ENCODE data around the gene INSIG1.

Gene INSIG1

GRCh38 chr7:155286686-155287085 lies 11.0 kb upstream of the INSIG1 start:
- DNase-seq, result no peak

GRCh38 chr7:155287284-155287935 lies 10.3 kb upstream of the INSIG1 start:
- DNase-seq, result peak in 1 of 2 donors; percentile 29

- DNase-seq, result no peak
Measured at GRCh38 chr7:155288055-155288454, 9.6 kb upstream of the INSIG1 start.

- no peak for DNase-seq
Measured at GRCh38 chr7:155289107-155289506, 8.6 kb upstream of the INSIG1 start.

GRCh38 chr7:155289949-155290501 lies 7.7 kb upstream of the INSIG1 start:
- DNase-seq, result no peak

- DNase-seq, result peak; percentile 92 to 98
Measured at GRCh38 chr7:155291045-155291530, 6.6 kb upstream of the INSIG1 start.

- no peak for DNase-seq
Measured at GRCh38 chr7:155291729-155292128, 5.9 kb upstream of the INSIG1 start.

- DNase-seq, result no peak
Measured at GRCh38 chr7:155292680-155293226, 4.9 kb upstream of the INSIG1 start.

GRCh38 chr7:155293721-155294510 lies 3.8 kb upstream of the INSIG1 start:
- DNase-seq, result peak; percentile 85 to 96

- peak in 1 of 2 donors; percentile 61 for DNase-seq
Measured at GRCh38 chr7:155294511-155294778, 3.2 kb upstream of the INSIG1 start.

- DNase-seq, result no peak
Measured at GRCh38 chr7:155295511-155295910, 2.2 kb upstream of the INSIG1 start.

- DNase-seq, result no peak
Measured at GRCh38 chr7:155296006-155296787, 1.5 kb upstream of the INSIG1 start.

- peak in 1 of 2 donors; percentile 51 for DNase-seq
Measured at GRCh38 chr7:155296788-155297516, 726 bp upstream of the INSIG1 start.

GRCh38 chr7:155298288-155298833 lies 683 bp downstream of the INSIG1 start:
- DNase-seq, result no peak

- DNase-seq, result peak; percentile 93 to 97
Measured at GRCh38 chr7:155298834-155299534, 1.3 kb downstream of the INSIG1 start.

- DNase-seq, result no peak
Measured at GRCh38 chr7:155299535-155300202, 2.0 kb downstream of the INSIG1 start.

- DNase-seq, result no peak
Measured at GRCh38 chr7:155300641-155301452, 3.2 kb downstream of the INSIG1 start.

- DNase-seq, result no peak
Measured at GRCh38 chr7:155303039-155303593, 5.4 kb downstream of the INSIG1 start.

- DNase-seq, result no peak
Measured at GRCh38 chr7:155303897-155304296, 6.2 kb downstream of the INSIG1 start.

Measured in inflammatory macrophage treated with lipopolysaccharide for 1 hour (primary cell).